Esophagus muscularis mucosa (tissue), 4 donors: ENCODE data around the gene CXorf58. TPM values are rescaled to one million over a fixed set of nuclear protein-coding genes. Genes with fewer than 3 reads are reported as not detected.

Experiments
- DNase-seq: peaks from one replicate; pipeline ENCODE4 v3.0.0-alpha.2; 2017; ENCODE audit errors: extremely low spot score
- H3K27ac ChIP-seq, 4 donors: fragments of 200-600 bp; sonication (generic); replicated peaks in 1 of 4; 1 replicate in 3 of 4; 2 replicates in 1 of 4; pipeline ENCODE4 v1.5.1; 2016 to 2019; ENCODE audit warnings: mild to moderate bottlenecking in 1 of 4
- H3K27me3 ChIP-seq, 4 donors: fragments of 200-600 bp; sonication (generic); one replicate each; pipeline versions ENCODE4 v1.5.1 to v1.6.0; 2016 to 2019
- H3K36me3 ChIP-seq, 4 donors: fragments of 200-600 bp; sonication (generic); one replicate each; pipeline ENCODE4 v1.5.1; 2016 to 2019
- H3K4me1 ChIP-seq, 4 donors: fragments of 200-600 bp; sonication (generic); one replicate each; pipeline ENCODE4 v1.5.1; 2016 to 2019
- H3K4me3 ChIP-seq, 4 donors: fragments of 200-600 bp; sonication (generic); 1 replicate in 2 of 4; 2 replicates in 2 of 4; pipeline ENCODE4 v1.5.1; 2016 to 2019; ENCODE audit warnings: mild to moderate bottlenecking in 4 of 4, moderate library complexity in 1 of 4
- H3K9me3 ChIP-seq, 4 donors: fragments of 200-600 bp; sonication (generic); 1 replicate in 3 of 4; 2 replicates in 1 of 4; pipeline ENCODE4 v1.5.1; 2016 to 2019
- CTCF ChIP-seq, 3 experiments: fragments of 200-600 bp in 2 of 3; fragments of 450-650 bp in 1 of 3; sonication (generic) in 2 of 3; IDR thresholded peaks; one replicate each; pipeline ENCODE4 v1.5.1; 2017 to 2019; ENCODE audit warnings: antibody characterized with exemption in 3 of 3, mild to moderate bottlenecking in 2 of 3, moderate library complexity in 1 of 3
- EP300 ChIP-seq: sonication (generic); formaldehyde crosslinking; IDR thresholded peaks from one replicate; pipeline ENCODE4 v1.6.1; 2017; ENCODE audit warnings: antibody characterized with exemption
- POLR2A ChIP-seq: fragments of 450-650 bp; IDR thresholded peaks from one replicate; pipeline ENCODE4 v1.6.1; 2017; ENCODE audit warnings: antibody characterized with exemption, moderate library complexity, mild to moderate bottlenecking, low read depth
- POLR2AphosphoS5 ChIP-seq, 2 donors: sonication (generic); formaldehyde crosslinking; IDR thresholded peaks; one replicate each; pipeline ENCODE4 v1.6.1; 2017; ENCODE audit warnings: antibody characterized with exemption in 2 of 2
- WGBS: methylation state at CpG from one replicate; pipeline ENCODE4 v1.1.5; 2018; 5-methylcytosine and 5-hydroxymethylcytosine counted together
- intact Hi-C: fragments of 100-400 bp; cut with DNase I; formaldehyde crosslinking; loops from one replicate; pipeline ENCODE4 v1.15.1; 2023
- total RNA-seq, 4 donors: library from RNA; depleted of rRNA; stranded (reverse); fragments of >200 nt; gene quantifications; one replicate each; pipeline versions ENCODE4 v1.1.0 to v1.2.1, GENCODE V29; 2016

The CXorf58 gene
- total RNA-seq, 4 donors from 2014 or later = 0.29 TPM; not detected in 3

GRCh38 chrX:23944234-23944633 lies 36.4 kb downstream of the CXorf58 start:
- WGBS = 30% methylated on average over 1 of the region's 1 CpG
- DNase-seq = no peak
- Histone ChIP-seq H3K36me3 (no peaks in the 10 kb centered on the region), H3K4me3 (no peak overlapping the region), H3K4me1 (no peaks in the 10 kb centered on the region), H3K27me3 (peaks cover 0 to 3% (median 0%) of the 10 kb centered on the region in 4 donors), H3K27ac (no peak overlapping the region), H3K9me3 (no peaks in the 10 kb centered on the region)
- intact Hi-C loops = no loop called here
- no peak for TF ChIP-seq CTCF (IDR thresholded peaks at IDR 0.05)
- no peak for TF ChIP-seq EP300
- no peak for TF ChIP-seq POLR2AphosphoS5 (IDR thresholded peaks at IDR 0.05)
- no peak for TF ChIP-seq POLR2A

- Histone ChIP-seq H3K9me3 (no peaks in the 10 kb centered on the region), H3K36me3 (no peaks in the 10 kb centered on the region), H3K4me1 (no peaks in the 10 kb centered on the region), H3K27ac (no peak overlapping the region), H3K27me3 (peaks cover 0 to 3% (median 0%) of the 10 kb centered on the region in 4 donors), H3K4me3 (no peak overlapping the region)
- TF ChIP-seq CTCF (IDR thresholded peaks at IDR 0.05) = no peak
- TF ChIP-seq POLR2AphosphoS5 (IDR thresholded peaks at IDR 0.05) = no peak
- TF ChIP-seq EP300 = no peak
- TF ChIP-seq POLR2A = no peak
- no peak for DNase-seq
- intact Hi-C loops = no loop called here
- WGBS = 90% methylated on average over 1 of the region's 1 CpG
These were observed 37.4 kb downstream of the CXorf58 start for GRCh38 chrX:23945206-23945605.

- no peaks in the 10 kb centered on the region for H3K36me3 ChIP-seq
- no peak for TF ChIP-seq CTCF (IDR thresholded peaks at IDR 0.05)
- TF ChIP-seq POLR2A = no peak
- no peak for TF ChIP-seq EP300
- no peak for TF ChIP-seq POLR2AphosphoS5 (IDR thresholded peaks at IDR 0.05)
- no peak overlapping the region for H3K4me3 ChIP-seq
- H3K27ac ChIP-seq = no peak overlapping the region
- no peaks in the 10 kb centered on the region for H3K4me1 ChIP-seq
- DNase-seq = no peak
- intact Hi-C loops = no loop called here
- no peaks in the 10 kb centered on the region for H3K27me3 ChIP-seq
- no peaks in the 10 kb centered on the region for H3K9me3 ChIP-seq
- 75% methylated on average over 3 of the region's 3 CpGs for WGBS
These were observed 44.6 kb downstream of the CXorf58 start for GRCh38 chrX:23952391-23952790.

GRCh38 chrX:23952984-23953907 lies 45.4 kb downstream of the CXorf58 start:
- DNase-seq = no peak
- Histone ChIP-seq H3K4me1 (no peaks in the 10 kb centered on the region), H3K36me3 (no peaks in the 10 kb centered on the region), H3K4me3 (peak overlapping the region in 1 of 4 donors; percentile 19), H3K27me3 (no peaks in the 10 kb centered on the region), H3K9me3 (no peaks in the 10 kb centered on the region), H3K27ac (no peak overlapping the region)
- intact Hi-C loops = no loop called here
- TF ChIP-seq EP300 (no peak), POLR2A (no peak), CTCF (IDR thresholded peaks at IDR 0.05) (no peak), POLR2AphosphoS5 (IDR thresholded peaks at IDR 0.05) (no peak)
- 48% methylated on average over 9 of the region's 9 CpGs for WGBS
